ENCODE measurements around the gene MAP3K20. TPM values are rescaled to one million over a fixed set of nuclear protein-coding genes. Genes with fewer than 3 reads are reported as not detected.

MAP3K20 gene
- total and polyA plus RNA-seq, 2 donors (not counting 3 experiments of a cell fraction or from before 2014, with no cell fraction given): 7.8 to 31.5 TPM

DNA sequence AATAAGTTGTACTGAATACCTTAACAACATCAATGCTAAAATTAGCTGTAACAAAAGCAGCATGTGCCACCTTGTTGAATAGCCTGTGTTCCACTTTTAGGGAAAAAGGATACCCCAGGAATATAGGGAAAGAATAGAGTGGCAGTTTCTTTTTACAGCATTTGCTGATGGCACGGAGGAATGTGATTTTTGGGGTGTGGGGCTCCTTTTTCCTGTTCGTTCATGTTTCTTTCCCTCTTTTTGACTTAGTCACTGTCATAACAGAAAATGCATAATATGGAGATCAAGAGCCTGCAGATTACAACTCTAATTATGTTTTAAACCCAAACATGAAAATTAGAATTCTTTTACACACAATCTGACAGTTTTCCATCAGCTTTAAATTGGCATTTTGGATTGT, 60.4 kb downstream of the MAP3K20 start:
- FAIRE-seq (no peak), DNase-seq (ENCODE audit: low read depth, low spot score) (no peak)
- H2AFZ ChIP-seq (ENCODE audit: low read depth, low read length): no peak overlapping the region
- no peak overlapping the region for H3K9ac ChIP-seq (replicated peaks; ENCODE audit: extremely low read depth, insufficient read depth, low read length)
- H3K27me3 ChIP-seq (ENCODE audit: control insufficient read depth in 2 of 2, insufficient read depth in 2 of 2, low read length in 2 of 2): no peaks in the 10 kb centered on the region
- H3K4me3 ChIP-seq (replicated peaks in 1 of 3; ENCODE audit: insufficient read depth in 1 of 3, low read depth in 1 of 3, low read length in 3 of 3): no peak overlapping the region
- no peak for TF ChIP-seq POLR2A (IDR thresholded peaks at IDR 0.05; ENCODE audit: low read depth, low read length)
- TF ChIP-seq, protein P1, sequence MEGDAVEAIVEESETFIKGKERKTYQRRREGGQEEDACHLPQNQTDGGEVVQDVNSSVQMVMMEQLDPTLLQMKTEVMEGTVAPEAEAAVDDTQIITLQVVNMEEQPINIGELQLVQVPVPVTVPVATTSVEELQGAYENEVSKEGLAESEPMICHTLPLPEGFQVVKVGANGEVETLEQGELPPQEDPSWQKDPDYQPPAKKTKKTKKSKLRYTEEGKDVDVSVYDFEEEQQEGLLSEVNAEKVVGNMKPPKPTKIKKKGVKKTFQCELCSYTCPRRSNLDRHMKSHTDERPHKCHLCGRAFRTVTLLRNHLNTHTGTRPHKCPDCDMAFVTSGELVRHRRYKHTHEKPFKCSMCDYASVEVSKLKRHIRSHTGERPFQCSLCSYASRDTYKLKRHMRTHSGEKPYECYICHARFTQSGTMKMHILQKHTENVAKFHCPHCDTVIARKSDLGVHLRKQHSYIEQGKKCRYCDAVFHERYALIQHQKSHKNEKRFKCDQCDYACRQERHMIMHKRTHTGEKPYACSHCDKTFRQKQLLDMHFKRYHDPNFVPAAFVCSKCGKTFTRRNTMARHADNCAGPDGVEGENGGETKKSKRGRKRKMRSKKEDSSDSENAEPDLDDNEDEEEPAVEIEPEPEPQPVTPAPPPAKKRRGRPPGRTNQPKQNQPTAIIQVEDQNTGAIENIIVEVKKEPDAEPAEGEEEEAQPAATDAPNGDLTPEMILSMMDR (IDR thresholded peaks at IDR 0.05; ENCODE audit: extremely low read depth in 1 of 2, insufficient read depth in 1 of 2, low read depth in 1 of 2, low read length in 2 of 2): no peak
- no peaks in the 10 kb centered on the region for H3K36me3 ChIP-seq (ENCODE audit: control insufficient read depth in 2 of 2, extremely low read depth in 1 of 2, insufficient read depth in 2 of 2, low read length in 2 of 2)
- ChIA-PET POLR2A (no interaction called here), CTCF (interaction anchor here (1.0 kb wide), 1 partner anchor 44 kb away, joined by 3 read pairs; no protein-coding TSS in a partner anchor)
- BruUV-seq (replicated peaks): no TSS peak
- H4K20me1 ChIP-seq (replicated peaks; ENCODE audit: control insufficient read depth, extremely low read depth, insufficient read depth, low read length): no peaks in the 10 kb centered on the region
- H3K9me3 ChIP-seq (replicated peaks; ENCODE audit: control insufficient read depth, insufficient read depth, low read length): no peaks in the 10 kb centered on the region
- no peak overlapping the region for H3K4me2 ChIP-seq (ENCODE audit: insufficient read depth, low read length)
- intact Hi-C loops (cut with micrococcal nuclease) (no loop called here), dilution Hi-C loops (cut with MboI; ENCODE audit: extremely low pct_ligation_motif_present, low sequenced_read_pairs) (no loop called here)
- peaks cover 6% of the 10 kb centered on the region for H3K4me1 ChIP-seq (ENCODE audit: control insufficient read depth, extremely low read depth, insufficient read depth, low read length)
- no peak overlapping the region for H3K27ac ChIP-seq (ENCODE audit: insufficient read depth, low read depth, low read length)
- no peaks in the 10 kb centered on the region for H3K79me2 ChIP-seq (ENCODE audit: control insufficient read depth, insufficient read depth, low read length)
- no peaks in the 10 kb centered on the region for H3K9me1 ChIP-seq (replicated peaks; ENCODE audit: control insufficient read depth, extremely low read depth, insufficient read depth, low read length)

DNA sequence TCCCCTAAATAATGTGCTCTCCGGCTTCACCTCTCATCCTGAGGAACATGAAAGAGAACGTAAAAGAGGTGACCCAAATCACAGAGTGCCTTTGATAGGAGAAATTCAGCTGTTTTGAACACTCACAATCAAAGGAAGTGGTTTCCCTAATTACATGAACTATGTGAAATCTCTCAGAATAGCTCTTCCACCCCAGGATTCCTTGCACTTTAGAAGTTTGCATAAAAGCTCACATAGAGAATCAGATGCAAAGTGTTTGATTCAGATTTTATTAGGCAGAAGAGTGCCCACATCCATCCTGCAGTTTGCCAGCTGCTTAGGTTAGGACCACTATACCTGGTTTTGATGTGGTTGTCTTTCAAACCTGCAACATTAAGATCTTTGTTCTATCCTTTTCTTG, 61.0 kb downstream of the MAP3K20 start:
- peak; percentile 61 for FAIRE-seq
- intact Hi-C loops (cut with micrococcal nuclease): no loop called here
- no peak overlapping the region for H3K9ac ChIP-seq (replicated peaks; ENCODE audit: extremely low read depth, insufficient read depth, low read length)

More for the DNA sequence above, 61.0 kb downstream of the MAP3K20 start:
- Histone ChIP-seq H3K27me3 (ENCODE audit: control insufficient read depth in 2 of 2, insufficient read depth in 2 of 2, low read length in 2 of 2) (no peaks in the 10 kb centered on the region), H2AFZ (ENCODE audit: low read depth, low read length) (no peak overlapping the region), H3K4me3 (replicated peaks in 1 of 3; ENCODE audit: insufficient read depth in 1 of 3, low read depth in 1 of 3, low read length in 3 of 3) (no peak overlapping the region), H3K9me3 (replicated peaks; ENCODE audit: control insufficient read depth, insufficient read depth, low read length) (no peaks in the 10 kb centered on the region), H3K9me1 (replicated peaks; ENCODE audit: control insufficient read depth, extremely low read depth, insufficient read depth, low read length) (no peaks in the 10 kb centered on the region), H3K79me2 (ENCODE audit: control insufficient read depth, insufficient read depth, low read length) (no peaks in the 10 kb centered on the region), H3K4me2 (ENCODE audit: insufficient read depth, low read length) (no peak overlapping the region), H3K27ac (ENCODE audit: insufficient read depth, low read depth, low read length) (no peak overlapping the region), H3K36me3 (ENCODE audit: control insufficient read depth in 2 of 2, extremely low read depth in 1 of 2, insufficient read depth in 2 of 2, low read length in 2 of 2) (no peaks in the 10 kb centered on the region), H3K4me1 (ENCODE audit: control insufficient read depth, extremely low read depth, insufficient read depth, low read length) (peaks cover 6% of the 10 kb centered on the region), H4K20me1 (replicated peaks; ENCODE audit: control insufficient read depth, extremely low read depth, insufficient read depth, low read length) (no peaks in the 10 kb centered on the region)
- CTCF ChIA-PET: interaction anchor here (1.0 to 1.4 kb wide), 2 partner anchors 8 to 45 kb away, joined by 3 to 6 read pairs; no protein-coding TSS in a partner anchor
- DNase-seq (ENCODE audit: low read depth, low spot score): peak; percentile 18
- POLR2A ChIA-PET: no interaction called here
- TF ChIP-seq JUN (IDR thresholded peaks at IDR 0.05; ENCODE audit: borderline replicate concordance, insufficient read depth, insufficient read length, low read depth) (no peak), GATA2 (IDR thresholded peaks at IDR 0.05; ENCODE audit: insufficient read depth, insufficient read length, low read depth, low read length) (no peak), POLR2A (IDR thresholded peaks at IDR 0.05; ENCODE audit: low read depth, low read length) (no peak), EZH2 (IDR thresholded peaks at IDR 0.05; ENCODE audit: borderline replicate concordance, low read depth, low read length, severe bottlenecking) (no peak), MYC (IDR thresholded peaks at IDR 0.05; ENCODE audit: low read depth, low read length) (no peak), FOS (IDR thresholded peaks at IDR 0.05; ENCODE audit: borderline replicate concordance, insufficient read depth, low read length) (no peak), POLR2AphosphoS5 (IDR thresholded peaks at IDR 0.05; ENCODE audit: insufficient read depth, low read depth, low read length) (no peak)
- TF ChIP-seq, protein P1 (IDR thresholded peaks at IDR 0.05; ENCODE audit: extremely low read depth in 1 of 2, insufficient read depth in 1 of 2, low read depth in 1 of 2, low read length in 2 of 2): no peak
- TF ChIP-seq, protein P2, sequence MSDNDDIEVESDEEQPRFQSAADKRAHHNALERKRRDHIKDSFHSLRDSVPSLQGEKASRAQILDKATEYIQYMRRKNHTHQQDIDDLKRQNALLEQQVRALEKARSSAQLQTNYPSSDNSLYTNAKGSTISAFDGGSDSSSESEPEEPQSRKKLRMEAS (IDR thresholded peaks at IDR 0.05; ENCODE audit: insufficient read depth, insufficient read length): no peak
- dilution Hi-C loops (cut with MboI; ENCODE audit: extremely low pct_ligation_motif_present, low sequenced_read_pairs): no loop called here
- no TSS peak for BruUV-seq (replicated peaks)
